H1 (cell line): ENCODE data around the gene CRYBG1. TPM values are rescaled to one million over a fixed set of nuclear protein-coding genes. Genes with fewer than 3 reads are reported as not detected.

Experiments used
- ATF2 ChIP-seq: IDR thresholded peaks from 2 replicates; pipeline ENCODE4 v1.6.1; 2012; ENCODE audit warnings: low read length, inconsistent platforms
- CBX5 ChIP-seq: fragments of 300-800, 300-1000 bp; sonication (generic); IDR thresholded peaks from 2 replicates; pipeline ENCODE4 v1.7.1; 2016; ENCODE audit warnings: antibody characterized with exemption, low read length, low read depth
- KDM1A ChIP-seq: fragments of 200-600, 300-600 bp; sonication (generic); IDR thresholded peaks from 2 replicates; pipeline ENCODE4 v1.7.1; 2016; ENCODE audit warnings: mild to moderate bottlenecking, low read length, borderline replicate concordance
- NANOG ChIP-seq: IDR thresholded peaks from 2 replicates; pipeline ENCODE4 v1.6.1; 2011; ENCODE audit warnings: low read length, low read depth, mild to moderate bottlenecking, inconsistent platforms; ENCODE audit not compliant: insufficient read depth, poor library complexity, severe bottlenecking
- PHF8 ChIP-seq: fragments of 200-600 bp; sonication (generic); conservative IDR thresholded peaks from 2 replicates; pipeline ENCODE4 v1.7.1; 2012; ENCODE audit warnings: low read depth, mild to moderate bottlenecking, inconsistent platforms, low read length, moderate library complexity
- POLR2A ChIP-seq, 2 experiments: IDR thresholded peaks; 1 replicate in 1 of 2; 2 replicates in 1 of 2; pipeline ENCODE4 v1.6.1; 2011; ENCODE audit warnings: low read depth in 2 of 2, low read length in 2 of 2, mild to moderate bottlenecking in 2 of 2; ENCODE audit errors: control extremely low read depth in 1 of 2
- SIN3A ChIP-seq, 2 experiments: IDR thresholded peaks in 1 of 2; conservative IDR thresholded peaks in 1 of 2; 2 replicates each; pipeline ENCODE4 v1.6.1; 2011 to 2012; ENCODE audit warnings: low read length in 2 of 2, improper control_type of control experiment in 1 of 2, low read depth in 1 of 2, mild to moderate bottlenecking in 1 of 2
- YY1 ChIP-seq: IDR thresholded peaks from 2 replicates; pipeline ENCODE4 v1.6.1; 2011; ENCODE audit warnings: low read depth, mild to moderate bottlenecking, low read length
- polyA plus RNA-seq, 7 experiments: library from polyadenylated mRNA; depleted of rRNA in 3 of 7; stranded (reverse) in 5 of 7; unstranded in 2 of 7; fragments of >200 nt in 5 of 7; fragments of 200-250 nt in 2 of 7; gene quantifications; 1 replicate in 5 of 7; 2 replicates in 1 of 7; 4 replicates in 1 of 7; pipeline versions ENCODE4 v1.2.1 to v1.2.3, GENCODE V29; 2011 to 2013; ENCODE audit warnings: missing spikeins in 2 of 7, mixed read lengths in 2 of 7
- total RNA-seq: library from RNA; stranded (reverse); fragmentation: NEBNext Ultra II Directional; extraction: Animal tissue kit (Norgen Biotek cat#: 25700); gene quantifications from 2 replicates; pipeline ENCODE4 v1.2.1, GENCODE V29; 2021
- TF ChIP-seq, protein P1 (sequence below): IDR thresholded peaks from 2 replicates; pipeline ENCODE4 v1.6.1; 2011; ENCODE audit warnings: low read depth, mild to moderate bottlenecking, low read length; ENCODE audit not compliant: insufficient read depth
- TF ChIP-seq, protein P2 (sequence below): IDR thresholded peaks from 2 replicates; pipeline ENCODE4 v1.6.1; 2012; ENCODE audit warnings: inconsistent platforms

The CRYBG1 gene
- total and polyA plus RNA-seq, 2 of the 8 experiments (the other 6 are each of a cell fraction or from before 2014, with no cell fraction given): 2.2 to 11.6 TPM

DNA sequence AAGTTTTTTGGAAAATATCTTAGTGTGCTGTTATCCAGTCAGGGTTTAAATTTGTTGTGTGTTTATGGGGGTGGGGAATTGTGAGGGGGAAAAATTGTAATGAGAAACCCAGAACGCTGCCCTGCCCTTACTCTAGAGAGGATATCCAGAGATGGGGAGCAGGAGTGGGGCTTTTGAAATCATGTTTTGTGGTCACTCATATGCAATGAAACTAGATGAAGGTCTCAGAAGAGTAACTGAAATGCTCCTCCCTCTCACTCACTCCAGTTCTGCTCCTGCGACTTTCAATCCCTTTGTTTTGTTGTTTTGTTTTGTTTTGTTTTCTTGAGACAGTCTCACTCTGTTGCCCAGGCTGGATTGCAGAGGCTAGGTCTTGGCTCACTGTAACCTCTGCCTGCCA, 100.0 kb downstream of the CRYBG1 start (continued):
- no peak for TF ChIP-seq ATF2
- TF ChIP-seq YY1: no peak
- TF ChIP-seq POLR2A (IDR thresholded peaks at IDR 0.05; ENCODE audit: control extremely low read depth in 1 of 2, low read depth in 2 of 2, low read length in 2 of 2): no peak
- no peak for TF ChIP-seq PHF8
- TF ChIP-seq, protein P1, sequence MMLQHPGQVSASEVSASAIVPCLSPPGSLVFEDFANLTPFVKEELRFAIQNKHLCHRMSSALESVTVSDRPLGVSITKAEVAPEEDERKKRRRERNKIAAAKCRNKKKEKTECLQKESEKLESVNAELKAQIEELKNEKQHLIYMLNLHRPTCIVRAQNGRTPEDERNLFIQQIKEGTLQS: no peak
- no peak for TF ChIP-seq CBX5
- no peak for TF ChIP-seq KDM1A
- TF ChIP-seq SIN3A (conservative IDR thresholded peaks at IDR 0.05 in 1 of 2, IDR thresholded peaks at IDR 0.05 in 1 of 2; ENCODE audit: low read depth in 1 of 2, low read length in 2 of 2): no peak
- TF ChIP-seq NANOG: no peak
- TF ChIP-seq, protein P2, sequence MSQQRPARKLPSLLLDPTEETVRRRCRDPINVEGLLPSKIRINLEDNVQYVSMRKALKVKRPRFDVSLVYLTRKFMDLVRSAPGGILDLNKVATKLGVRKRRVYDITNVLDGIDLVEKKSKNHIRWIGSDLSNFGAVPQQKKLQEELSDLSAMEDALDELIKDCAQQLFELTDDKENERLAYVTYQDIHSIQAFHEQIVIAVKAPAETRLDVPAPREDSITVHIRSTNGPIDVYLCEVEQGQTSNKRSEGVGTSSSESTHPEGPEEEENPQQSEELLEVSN: no peak
